A549 (cell line): ENCODE measurements around the gene IGFBP2.

Experiments used
- CHD2 ChIP-seq: fragments of 150-350 bp; IDR thresholded peaks from 2 replicates; pipeline ENCODE4 v1.6.1; 2014; ENCODE audit warnings: low read length; ENCODE audit not compliant: partially characterized antibody
- CTCF ChIP-seq: fragments of >200 bp; sonication (Bioruptor Twin); formaldehyde crosslinking; IDR thresholded peaks from 3 replicates; pipeline ENCODE4 v1.5.1; 2016
- EHMT2 ChIP-seq: fragments of 200-600 bp; sonication (generic); IDR thresholded peaks from 2 replicates; pipeline ENCODE4 v1.6.1; 2016; ENCODE audit warnings: antibody characterized with exemption, low read depth, mild to moderate bottlenecking, moderate library complexity
- EP300 ChIP-seq, 2 experiments: fragments of >200 bp; sonication (Bioruptor Twin); formaldehyde crosslinking; IDR thresholded peaks; 2 replicates in 1 of 2; 3 replicates in 1 of 2; pipeline ENCODE4 v1.6.1; 2016 to 2017
- POLR2A ChIP-seq: IDR thresholded peaks from 2 replicates; pipeline ENCODE4 v1.6.1; 2012; ENCODE audit warnings: mild to moderate bottlenecking, low read length
- TP53 ChIP-seq: fragments of 250-450 bp; sonication (Bioruptor Pico); IDR thresholded peaks from 2 replicates; pipeline ENCODE4 v1.5.0; 2021; ENCODE audit warnings: mild to moderate bottlenecking, moderate library complexity
- TF ChIP-seq, protein P1 (sequence below): fragments of 450-650 bp; IDR thresholded peaks from 2 replicates; pipeline ENCODE4 v1.6.1; 2014; ENCODE audit warnings: antibody characterized with exemption
- TF ChIP-seq, protein P2 (sequence below): IDR thresholded peaks from 2 replicates; pipeline ENCODE4 v1.6.1; 2012

DNA sequence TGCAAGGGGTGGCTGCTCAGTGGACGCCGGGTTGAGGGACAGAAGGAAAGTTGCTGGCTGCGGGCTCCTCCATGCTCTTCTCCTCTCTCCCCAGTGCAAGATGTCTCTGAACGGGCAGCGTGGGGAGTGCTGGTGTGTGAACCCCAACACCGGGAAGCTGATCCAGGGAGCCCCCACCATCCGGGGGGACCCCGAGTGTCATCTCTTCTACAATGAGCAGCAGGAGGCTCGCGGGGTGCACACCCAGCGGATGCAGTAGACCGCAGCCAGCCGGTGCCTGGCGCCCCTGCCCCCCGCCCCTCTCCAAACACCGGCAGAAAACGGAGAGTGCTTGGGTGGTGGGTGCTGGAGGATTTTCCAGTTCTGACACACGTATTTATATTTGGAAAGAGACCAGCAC is 30.6 kb downstream of the IGFBP2 start:
- TF ChIP-seq, protein P1, sequence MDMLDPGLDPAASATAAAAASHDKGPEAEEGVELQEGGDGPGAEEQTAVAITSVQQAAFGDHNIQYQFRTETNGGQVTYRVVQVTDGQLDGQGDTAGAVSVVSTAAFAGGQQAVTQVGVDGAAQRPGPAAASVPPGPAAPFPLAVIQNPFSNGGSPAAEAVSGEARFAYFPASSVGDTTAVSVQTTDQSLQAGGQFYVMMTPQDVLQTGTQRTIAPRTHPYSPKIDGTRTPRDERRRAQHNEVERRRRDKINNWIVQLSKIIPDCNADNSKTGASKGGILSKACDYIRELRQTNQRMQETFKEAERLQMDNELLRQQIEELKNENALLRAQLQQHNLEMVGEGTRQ = no peak
- TF ChIP-seq CTCF = no peak
- TF ChIP-seq CHD2 = no peak
- TF ChIP-seq, protein P2, sequence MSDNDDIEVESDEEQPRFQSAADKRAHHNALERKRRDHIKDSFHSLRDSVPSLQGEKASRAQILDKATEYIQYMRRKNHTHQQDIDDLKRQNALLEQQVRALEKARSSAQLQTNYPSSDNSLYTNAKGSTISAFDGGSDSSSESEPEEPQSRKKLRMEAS = no peak
- TF ChIP-seq EP300 (IDR thresholded peaks at IDR 0.05) = no peak
- TF ChIP-seq POLR2A = no peak
- no peak for TF ChIP-seq TP53 (CRISPR knock-in tag)
- no peak for TF ChIP-seq EHMT2
